NT2/D1 (cell line): ENCODE measurements around the gene ATG10.

Source experiments
- YY1 ChIP-seq: IDR thresholded peaks from 2 replicates; pipeline ENCODE4 v1.6.1; 2011; ENCODE audit not compliant: insufficient read length, insufficient read depth
- ZNF274 ChIP-seq: IDR thresholded peaks from 2 replicates; pipeline ENCODE4 v1.6.1; 2011; ENCODE audit warnings: mild to moderate bottlenecking, low read depth, low read length

DNA sequence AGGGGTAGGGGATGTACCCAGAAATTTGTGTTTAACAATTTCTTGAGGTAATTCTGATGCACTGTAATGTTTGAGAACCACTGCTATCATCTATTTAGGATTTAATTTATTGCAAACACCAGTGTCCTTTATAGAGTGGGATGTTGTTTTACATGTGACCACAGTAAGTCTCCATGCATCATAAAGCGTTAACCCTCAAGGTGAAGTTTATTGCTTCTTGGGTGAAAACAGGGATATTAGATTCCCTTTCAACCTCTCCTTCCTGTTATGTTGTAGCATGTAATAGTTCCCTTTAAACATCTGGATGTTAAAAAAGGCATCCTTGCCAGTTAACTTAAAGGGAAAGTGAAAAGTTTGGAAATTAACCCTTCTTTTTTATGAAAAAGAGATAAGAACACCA is 35.8 kb upstream of the ATG10 start:
- no peak for TF ChIP-seq ZNF274
- TF ChIP-seq YY1: no peak
